OCI-LY1 (cell line): Measurements from ENCODE around the gene CTAG1A.
"Not testable (repeated sequence)": the region's sequence is repeated elsewhere in the genome, so short reads cannot be mapped to it uniquely, and the experiment has no call there.

Experiments
- CTCF ChIP-seq: fragments of 200-600 bp; sonication (generic), shearing (Covaris generic); IDR thresholded peaks from 2 replicates; pipeline ENCODE4 v1.5.1; 2017; ENCODE audit warnings: mild to moderate bottlenecking, antibody characterized with exemption, low read length, moderate library complexity, mixed read lengths
- EZH2 ChIP-seq: fragments of 200-600 bp; sonication (generic), shearing (Covaris generic); IDR thresholded peaks from 2 replicates; pipeline ENCODE4 v1.8.0; 2017; ENCODE audit warnings: borderline replicate concordance, mixed run types, mild to moderate bottlenecking, antibody characterized with exemption, low read length, moderate library complexity, mixed read lengths

GRCh38 chrX:154560326-154560725 is 24.6 kb upstream of the CTAG1A start:
- not testable (repeated sequence) for TF ChIP-seq CTCF, EZH2
